H1 (cell line): ENCODE data around the gene BCAS4. TPM values are rescaled to one million over a fixed set of nuclear protein-coding genes. Genes with fewer than 3 reads are reported as not detected.

Experiments used
- CTCF ChIA-PET: fragments of 300-600 bp; sonication (Branson Sonifier 250); formaldehyde crosslinking; loops from one replicate; lab custom pipeline; 2021; ENCODE audit not compliant: partially characterized antibody; lab: Charles Lee
- POLR2A ChIA-PET: fragments of 300-600 bp; sonication (Branson Sonifier 250); formaldehyde crosslinking; loops from one replicate; lab custom pipeline; 2021; ENCODE audit warnings: inconsistent platforms; ENCODE audit not compliant: partially characterized antibody; lab: Charles Lee
- DNase-seq, 2 experiments: peaks; one replicate each; pipeline versions ENCODE4 v3.0.0 to v3.0.0-alpha.2; 2010 to 2022; ENCODE audit warnings: low spot score in 2 of 2, low read depth in 1 of 2, mixed read lengths in 1 of 2
- FAIRE-seq: peaks from 2 replicates; lab custom pipeline; 2011; peaks lifted over from hg19 to GRCh38; lab: Jason Lieb, UNC
- H2AFZ ChIP-seq: 2 replicates; pipeline ENCODE4 v1.8.1; 2012; ENCODE audit warnings: low read length, inconsistent platforms
- H2AK5ac ChIP-seq: 2 replicates; pipeline ENCODE4 v1.6.1; 2013; ENCODE audit warnings: low read depth, low read length
- H2BK120ac ChIP-seq: replicated peaks from 2 replicates; pipeline ENCODE3; 2013; ENCODE audit warnings: low read depth, low read length, inconsistent platforms
- H2BK12ac ChIP-seq: 2 replicates; pipeline ENCODE4 v1.6.1; 2013; ENCODE audit warnings: low read depth, low read length
- H2BK15ac ChIP-seq: 2 replicates; pipeline ENCODE4 v1.6.1; 2013; ENCODE audit warnings: low read length
- H2BK20ac ChIP-seq: 2 replicates; pipeline ENCODE4 v1.6.1; 2013; ENCODE audit warnings: low read length
- H2BK5ac ChIP-seq: 2 replicates; pipeline ENCODE4 v1.6.1; 2013; ENCODE audit warnings: low read depth, low read length
- H3K14ac ChIP-seq: 2 replicates; pipeline ENCODE4 v1.6.1; 2013; ENCODE audit warnings: inconsistent platforms; ENCODE audit not compliant: insufficient read length
- H3K18ac ChIP-seq: 2 replicates; pipeline ENCODE4 v1.6.1; 2013; ENCODE audit warnings: low read length; ENCODE audit errors: extremely low read depth
- H3K23ac ChIP-seq: 2 replicates; pipeline ENCODE4 v1.6.1; 2013; ENCODE audit warnings: inconsistent platforms; ENCODE audit not compliant: insufficient read length
- H3K23me2 ChIP-seq: 2 replicates; pipeline ENCODE4 v1.6.1; 2013; ENCODE audit warnings: low read depth, low read length
- H3K27ac ChIP-seq: 2 replicates; pipeline ENCODE4 v1.6.1; 2011; ENCODE audit warnings: low read depth, low read length, inconsistent platforms
- H3K27me3 ChIP-seq, 4 experiments: replicated peaks in 1 of 4; 1 replicate in 1 of 4; 2 replicates in 3 of 4; pipeline versions ENCODE4 v1.6.1 to v1.8.1; 2011 to 2013; ENCODE audit warnings: low read length in 3 of 4, mild to moderate bottlenecking in 3 of 4, inconsistent platforms in 2 of 4, mixed read lengths in 2 of 4, moderate library complexity in 1 of 4; ENCODE audit not compliant: control insufficient read depth in 3 of 4, insufficient read depth in 3 of 4; ENCODE audit errors: extremely low read depth in 1 of 4
- H3K36me3 ChIP-seq, 4 experiments: 2 replicates each; pipeline versions ENCODE4 v1.6.1 to v1.8.1; 2011 to 2013; ENCODE audit warnings: mild to moderate bottlenecking in 4 of 4, low read length in 3 of 4, moderate library complexity in 2 of 4, control low read depth in 1 of 4, inconsistent platforms in 1 of 4; ENCODE audit not compliant: insufficient read depth in 4 of 4, control insufficient read depth in 2 of 4
- H3K4ac ChIP-seq: replicated peaks from 2 replicates; pipeline ENCODE3; 2013; ENCODE audit warnings: low read length, low read depth, mixed read lengths, inconsistent platforms; ENCODE audit not compliant: insufficient read length
- H3K4me1 ChIP-seq, 4 experiments: replicated peaks in 1 of 4; 1 replicate in 1 of 4; 2 replicates in 3 of 4; pipeline versions ENCODE4 v1.6.1 to v1.8.1; 2011 to 2013; ENCODE audit warnings: low read length in 3 of 4, inconsistent platforms in 2 of 4, mixed read lengths in 1 of 4; ENCODE audit not compliant: insufficient read depth in 4 of 4, control insufficient read depth in 3 of 4
- H3K4me2 ChIP-seq, 2 experiments: 2 replicates each; pipeline versions ENCODE4 v1.6.1 to v1.8.1; 2011 to 2013; ENCODE audit warnings: low read depth in 2 of 2, low read length in 2 of 2, control low read depth in 1 of 2, inconsistent platforms in 1 of 2, mild to moderate bottlenecking in 1 of 2; ENCODE audit not compliant: insufficient read depth in 1 of 2
- H3K4me3 ChIP-seq, 4 experiments: fragments of 200-600, 300-600 bp in 1 of 4; sonication (generic), shearing (Covaris generic), sonication (Bioruptor Twin) in 1 of 4; 2 replicates each; pipeline versions ENCODE4 v1.5.1 to v1.8.1; 2011 to 2016; ENCODE audit warnings: low read length in 4 of 4, low read depth in 3 of 4, control low read depth in 2 of 4, inconsistent platforms in 2 of 4, mild to moderate bottlenecking in 2 of 4, mixed read lengths in 1 of 4, moderate library complexity in 1 of 4; ENCODE audit not compliant: insufficient read depth in 2 of 4; ENCODE audit errors: extremely low read depth in 1 of 4
- H3K56ac ChIP-seq: replicated peaks from 2 replicates; pipeline ENCODE3; 2013; ENCODE audit warnings: low read depth, mild to moderate bottlenecking, mixed read lengths, low read length, inconsistent platforms; ENCODE audit not compliant: insufficient read length
- H3K79me1 ChIP-seq: 2 replicates; pipeline ENCODE4 v1.6.1; 2013; ENCODE audit warnings: low read depth, low read length, control low read depth
- H3K79me2 ChIP-seq, 2 experiments: 2 replicates each; pipeline versions ENCODE4 v1.6.1 to v1.8.1; 2012 to 2013; ENCODE audit warnings: low read length in 2 of 2, mild to moderate bottlenecking in 2 of 2, inconsistent platforms in 1 of 2; ENCODE audit not compliant: insufficient read depth in 2 of 2, control insufficient read depth in 1 of 2
- H3K9ac ChIP-seq, 4 experiments: replicated peaks in 1 of 4; 1 replicate in 1 of 4; 2 replicates in 3 of 4; pipeline versions ENCODE4 v1.6.1 to v1.8.1; 2011 to 2013; ENCODE audit warnings: low read depth in 3 of 4, low read length in 3 of 4, control low read depth in 2 of 4, mild to moderate bottlenecking in 2 of 4, moderate library complexity in 2 of 4, inconsistent platforms in 1 of 4; ENCODE audit errors: extremely low read depth in 1 of 4
- H3K9me3 ChIP-seq, 2 experiments: 2 replicates each; pipeline versions ENCODE4 v1.6.1 to v1.8.1; 2012 to 2013; ENCODE audit warnings: mild to moderate bottlenecking in 2 of 2, moderate library complexity in 2 of 2, control low read depth in 1 of 2, inconsistent platforms in 1 of 2, low read depth in 1 of 2, low read length in 1 of 2, mixed read lengths in 1 of 2; ENCODE audit not compliant: insufficient read depth in 2 of 2
- H4K20me1 ChIP-seq, 2 experiments: replicated peaks in 1 of 2; 2 replicates each; pipeline versions ENCODE3 to v1.8.1; 2011 to 2013; ENCODE audit warnings: inconsistent platforms in 2 of 2, low read length in 2 of 2, mild to moderate bottlenecking in 1 of 2; ENCODE audit not compliant: insufficient read depth in 2 of 2, control insufficient read depth in 1 of 2
- H4K5ac ChIP-seq: 2 replicates; pipeline ENCODE4 v1.6.1; 2013; ENCODE audit warnings: low read length, low read depth, mixed read lengths, inconsistent platforms; ENCODE audit not compliant: insufficient read length
- H4K8ac ChIP-seq: 2 replicates; pipeline ENCODE4 v1.8.0; 2013; ENCODE audit warnings: mild to moderate bottlenecking, moderate library complexity, low read length, inconsistent platforms; ENCODE audit not compliant: insufficient read depth; ENCODE audit errors: extremely low read depth
- H4K91ac ChIP-seq: replicated peaks from 2 replicates; pipeline ENCODE3; 2013; ENCODE audit warnings: low read length, mixed read lengths, inconsistent platforms; ENCODE audit not compliant: insufficient read length
- BACH1 ChIP-seq: IDR thresholded peaks from 2 replicates; pipeline ENCODE4 v1.6.1; 2012; ENCODE audit warnings: low read length, improper control_type of control experiment
- FOSL1 ChIP-seq: IDR thresholded peaks from 2 replicates; pipeline ENCODE4 v1.6.1; 2011; ENCODE audit warnings: mild to moderate bottlenecking, low read depth, low read length, moderate library complexity; ENCODE audit not compliant: insufficient read depth
- RBBP5 ChIP-seq: IDR thresholded peaks from 2 replicates; pipeline ENCODE4 v1.7.1; 2012; ENCODE audit warnings: low read depth, mild to moderate bottlenecking, inconsistent platforms, low read length, moderate library complexity, borderline replicate concordance
- SIN3A ChIP-seq, 2 experiments: IDR thresholded peaks in 1 of 2; conservative IDR thresholded peaks in 1 of 2; 2 replicates each; pipeline ENCODE4 v1.6.1; 2011 to 2012; ENCODE audit warnings: low read length in 2 of 2, improper control_type of control experiment in 1 of 2, low read depth in 1 of 2, mild to moderate bottlenecking in 1 of 2
- SIRT6 ChIP-seq: IDR thresholded peaks from one replicate; pipeline ENCODE4 v1.7.1; 2012; ENCODE audit warnings: low read length, inconsistent platforms
- SP4 ChIP-seq: IDR thresholded peaks from 2 replicates; pipeline ENCODE4 v1.6.1; 2012; ENCODE audit warnings: low read length, inconsistent platforms
- TAF7 ChIP-seq: optimal IDR thresholded peaks from 2 replicates; pipeline ENCODE3; 2011; ENCODE audit warnings: low read depth, mild to moderate bottlenecking, inconsistent platforms, low read length, moderate library complexity, borderline replicate concordance
- ZNF274 ChIP-seq: IDR thresholded peaks from 2 replicates; pipeline ENCODE4 v1.7.0; 2012; ENCODE audit warnings: low read length, borderline replicate concordance; ENCODE audit errors: extremely low read depth
- WGBS, 2 experiments: shearing (Covaris generic) in 1 of 2; methylation state at CpG; one replicate each; pipeline versions ENCODE4 v1.1.6 to v1.1.7; 2013 to 2015; ENCODE audit warnings: low lambda C conversion rate in 2 of 2, mixed read lengths in 2 of 2, inconsistent platforms in 1 of 2, low coverage in 1 of 2, missing lambda C conversion rate in 1 of 2; ENCODE audit not compliant: insufficient replicate concordance in 2 of 2, insufficient coverage in 1 of 2, insufficient read length in 1 of 2; ENCODE audit errors: extremely low coverage in 1 of 2, missing lambda C conversion rate in 1 of 2; 5-methylcytosine and 5-hydroxymethylcytosine counted together
- polyA plus RNA-seq, 7 experiments: library from polyadenylated mRNA; depleted of rRNA in 3 of 7; stranded (reverse) in 5 of 7; unstranded in 2 of 7; fragments of >200 nt in 5 of 7; fragments of 200-250 nt in 2 of 7; gene quantifications; 1 replicate in 5 of 7; 2 replicates in 1 of 7; 4 replicates in 1 of 7; pipeline versions ENCODE4 v1.2.1 to v1.2.3, GENCODE V29; 2011 to 2013; ENCODE audit warnings: missing spikeins in 2 of 7, mixed read lengths in 2 of 7
- total RNA-seq: library from RNA; stranded (reverse); fragmentation: NEBNext Ultra II Directional; extraction: Animal tissue kit (Norgen Biotek cat#: 25700); gene quantifications from 2 replicates; pipeline ENCODE4 v1.2.1, GENCODE V29; 2021
- TF ChIP-seq, protein P1 (sequence below): IDR thresholded peaks from 2 replicates; pipeline ENCODE4 v1.6.1; 2012; ENCODE audit warnings: inconsistent platforms
- TF ChIP-seq, protein P2 (sequence below), 3 experiments: IDR thresholded peaks; 1 replicate in 2 of 3; 2 replicates in 1 of 3; pipeline versions ENCODE4 v1.5.1 to v1.6.1; 2011; ENCODE audit warnings: low read length in 3 of 3, mild to moderate bottlenecking in 3 of 3, inconsistent platforms in 2 of 3, low read depth in 1 of 3, moderate library complexity in 1 of 3; ENCODE audit not compliant: insufficient read depth in 1 of 3; ENCODE audit errors: control extremely low read depth in 1 of 3

The BCAS4 gene
- total and polyA plus RNA-seq, 2 of the 8 experiments (the other 6 are each of a cell fraction or from before 2014, with no cell fraction given) = 21.2 to 23.6 TPM

DNA sequence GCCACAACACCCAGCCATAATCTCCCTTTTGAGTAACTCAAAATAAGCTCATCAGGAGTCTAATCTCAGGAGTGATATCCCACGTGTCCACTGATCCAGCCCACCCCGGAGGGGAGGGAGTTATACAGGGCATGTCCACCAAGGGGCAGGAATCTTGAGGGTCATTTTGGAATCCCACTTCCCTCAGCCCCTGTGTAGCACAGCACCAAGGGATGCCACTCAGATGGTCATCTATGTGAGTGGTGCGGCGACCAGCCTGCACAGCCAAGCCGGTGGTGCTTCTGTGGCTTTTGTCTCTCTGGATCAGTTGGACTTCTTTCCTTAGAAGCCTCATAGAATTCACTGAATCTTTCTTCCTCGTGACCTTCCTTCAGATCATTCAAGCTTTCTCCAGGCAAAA lies 11.0 kb upstream of the BCAS4 start:
- no peaks in the 10 kb centered on the region for H3K79me1 ChIP-seq
- no peak overlapping the region for H3K27ac ChIP-seq
- DNase-seq (no peak), FAIRE-seq (no peak)
- WGBS, 2 experiments = 81% methylated on average over 6 of the region's 6 CpGs; no CpG with 5 or more reads in 1 of the 2 experiments
- H3K9me3 ChIP-seq = no peaks in the 10 kb centered on the region
- H3K18ac ChIP-seq = no peak overlapping the region
- H4K91ac ChIP-seq = no peak overlapping the region
- H3K36me3 ChIP-seq = no peaks in the 10 kb centered on the region
- no peak overlapping the region for H4K5ac ChIP-seq
- H3K23me2 ChIP-seq = no peaks in the 10 kb centered on the region
- no peak overlapping the region for H2BK20ac ChIP-seq
- no peak overlapping the region for H2BK15ac ChIP-seq
- ChIA-PET POLR2A (interaction anchor here (0.9 kb wide), 1 partner anchor 56 kb away, joined by 3 read pairs; no protein-coding TSS in a partner anchor), CTCF (interaction anchor here (0.6 to 2.3 kb wide), 7 partner anchors 9 to 858 kb away, joined by 3 to 8 read pairs (median 4); no protein-coding TSS in a partner anchor)
- no peaks in the 10 kb centered on the region for H4K20me1 ChIP-seq
- H3K4me1 ChIP-seq = peaks cover 0 to 4% (median under 1%) of the 10 kb centered on the region in 4 experiments; a peak in 2 of 7 replicates
- no peak overlapping the region for H2BK5ac ChIP-seq
- H3K23ac ChIP-seq = no peak overlapping the region
- no peak overlapping the region for H3K4ac ChIP-seq
- H2AK5ac ChIP-seq = no peak overlapping the region
- H2BK120ac ChIP-seq = no peak overlapping the region
- H2AFZ ChIP-seq = no peak overlapping the region
- H3K14ac ChIP-seq = no peak overlapping the region
- no peak overlapping the region for H3K4me2 ChIP-seq
- H3K27me3 ChIP-seq = no peaks in the 10 kb centered on the region
- H2BK12ac ChIP-seq = no peak overlapping the region
- no peaks in the 10 kb centered on the region for H3K79me2 ChIP-seq
- H3K56ac ChIP-seq = no peak overlapping the region
- no peak overlapping the region for H3K4me3 ChIP-seq
- no peak overlapping the region for H3K9ac ChIP-seq
- no peak overlapping the region for H4K8ac ChIP-seq
- TF ChIP-seq SIRT6 (no peak), SIN3A (conservative IDR thresholded peaks at IDR 0.05 in 1 of 2, IDR thresholded peaks at IDR 0.05 in 1 of 2; ENCODE audit: low read depth in 1 of 2, low read length in 2 of 2) (no peak), ZNF274 (no peak), FOSL1 (no peak), TAF7 (no peak), BACH1 (no peak), SP4 (no peak), RBBP5 (no peak)
- TF ChIP-seq, protein P1, sequence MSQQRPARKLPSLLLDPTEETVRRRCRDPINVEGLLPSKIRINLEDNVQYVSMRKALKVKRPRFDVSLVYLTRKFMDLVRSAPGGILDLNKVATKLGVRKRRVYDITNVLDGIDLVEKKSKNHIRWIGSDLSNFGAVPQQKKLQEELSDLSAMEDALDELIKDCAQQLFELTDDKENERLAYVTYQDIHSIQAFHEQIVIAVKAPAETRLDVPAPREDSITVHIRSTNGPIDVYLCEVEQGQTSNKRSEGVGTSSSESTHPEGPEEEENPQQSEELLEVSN = no peak
- TF ChIP-seq, protein P2, sequence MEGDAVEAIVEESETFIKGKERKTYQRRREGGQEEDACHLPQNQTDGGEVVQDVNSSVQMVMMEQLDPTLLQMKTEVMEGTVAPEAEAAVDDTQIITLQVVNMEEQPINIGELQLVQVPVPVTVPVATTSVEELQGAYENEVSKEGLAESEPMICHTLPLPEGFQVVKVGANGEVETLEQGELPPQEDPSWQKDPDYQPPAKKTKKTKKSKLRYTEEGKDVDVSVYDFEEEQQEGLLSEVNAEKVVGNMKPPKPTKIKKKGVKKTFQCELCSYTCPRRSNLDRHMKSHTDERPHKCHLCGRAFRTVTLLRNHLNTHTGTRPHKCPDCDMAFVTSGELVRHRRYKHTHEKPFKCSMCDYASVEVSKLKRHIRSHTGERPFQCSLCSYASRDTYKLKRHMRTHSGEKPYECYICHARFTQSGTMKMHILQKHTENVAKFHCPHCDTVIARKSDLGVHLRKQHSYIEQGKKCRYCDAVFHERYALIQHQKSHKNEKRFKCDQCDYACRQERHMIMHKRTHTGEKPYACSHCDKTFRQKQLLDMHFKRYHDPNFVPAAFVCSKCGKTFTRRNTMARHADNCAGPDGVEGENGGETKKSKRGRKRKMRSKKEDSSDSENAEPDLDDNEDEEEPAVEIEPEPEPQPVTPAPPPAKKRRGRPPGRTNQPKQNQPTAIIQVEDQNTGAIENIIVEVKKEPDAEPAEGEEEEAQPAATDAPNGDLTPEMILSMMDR (IDR thresholded peaks at IDR 0.05; ENCODE audit: control extremely low read depth in 1 of 3, insufficient read depth in 1 of 3, low read depth in 1 of 3, low read length in 3 of 3) = no peak
